GM23248 (cell line): Measurements from ENCODE around the gene ANAPC7.
"Not testable (repeated sequence)": the region's sequence is repeated elsewhere in the genome, so short reads cannot be mapped to it uniquely, and the experiment has no call there.

ENCODE experiments used
- EZH2 ChIP-seq: fragments of 200-600 bp; sonication (generic); IDR thresholded peaks from 2 replicates; pipeline ENCODE4 v1.6.1; 2018; ENCODE audit warnings: antibody characterized with exemption, mild to moderate bottlenecking; ENCODE audit not compliant: insufficient read depth, poor library complexity, severe bottlenecking
- EZH2phosphoT487 ChIP-seq: fragments of 200-600 bp; sonication (generic); IDR thresholded peaks from 2 replicates; pipeline ENCODE4 v1.6.1; 2018; ENCODE audit warnings: antibody characterized with exemption, moderate library complexity, mild to moderate bottlenecking, low read depth; ENCODE audit not compliant: insufficient read depth

DNA sequence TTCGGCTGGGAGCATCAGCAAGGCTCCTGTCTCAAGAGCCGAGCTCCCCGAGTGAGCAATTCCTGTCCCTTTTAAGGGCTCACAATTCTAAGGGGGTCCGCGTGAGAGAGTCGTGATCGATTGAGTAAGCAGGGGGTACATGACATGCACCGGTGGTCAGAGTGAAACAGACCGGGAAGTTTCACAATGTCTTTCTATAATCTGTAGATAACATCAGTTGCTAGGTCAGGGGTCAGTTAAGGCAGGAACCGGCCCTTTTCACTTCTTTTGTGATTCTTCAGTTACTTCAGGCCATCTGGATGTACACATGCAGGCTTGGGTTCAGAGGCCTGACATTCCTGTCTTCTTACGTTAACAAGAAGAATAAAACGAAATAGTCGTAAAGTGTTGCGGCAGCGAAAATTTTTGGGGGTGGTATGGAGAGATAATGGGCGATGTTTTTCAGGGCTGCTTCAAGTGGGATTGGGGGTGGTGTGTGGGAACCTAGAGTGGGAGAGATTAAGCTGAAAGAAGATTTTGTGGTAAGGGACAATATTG is 1.7 kb upstream of the ANAPC7 start:
- TF ChIP-seq EZH2, EZH2phosphoT487: not testable (repeated sequence)
